SK-N-MC (cell line): ENCODE results near the gene PDCD10.

Experiments
- DNase-seq: peaks from one replicate; pipeline ENCODE4 v3.0.0-alpha.2; 2011; ENCODE audit warnings: low read depth, low spot score
- H3K27ac ChIP-seq: fragments of 200-600 bp; sonication (generic); 2 replicates; pipeline ENCODE4 v1.5.1; 2016; ENCODE audit warnings: mixed run types
- H3K36me3 ChIP-seq: fragments of 200-600 bp; sonication (generic); 2 replicates; pipeline ENCODE4 v1.6.1; 2017; ENCODE audit warnings: antibody characterized with exemption, low read length, mixed read lengths; ENCODE audit not compliant: insufficient read depth
- H3K4me3 ChIP-seq: fragments of 200-600 bp; sonication (generic); 2 replicates; pipeline ENCODE4 v1.5.1; 2016
- H3K9ac ChIP-seq: fragments of 200-600 bp; sonication (generic); 2 replicates; pipeline ENCODE4 v1.8.0; 2017; ENCODE audit warnings: mixed run types, mixed read lengths; ENCODE audit not compliant: insufficient read length
- H3K9me3 ChIP-seq: fragments of 200-600 bp; sonication (generic); 2 replicates; pipeline ENCODE4 v1.6.1; 2017; ENCODE audit warnings: low read depth, mild to moderate bottlenecking, antibody characterized with exemption, low read length, moderate library complexity, mixed read lengths
- EZH2 ChIP-seq: fragments of 200-600 bp; sonication (generic); IDR thresholded peaks from one replicate; pipeline ENCODE4 v1.6.1; 2017; ENCODE audit warnings: antibody characterized with exemption
- FOXP2 ChIP-seq: optimal IDR thresholded peaks from 2 replicates; pipeline ENCODE3; 2011; ENCODE audit warnings: mild to moderate bottlenecking, moderate library complexity; ENCODE audit not compliant: insufficient read depth; ENCODE audit errors: extremely low read length, control extremely low read depth
- POLR2AphosphoS5 ChIP-seq: IDR thresholded peaks from 2 replicates; pipeline ENCODE4 v1.6.1; 2012; ENCODE audit warnings: mild to moderate bottlenecking, low read depth, low read length, borderline replicate concordance

Gene PDCD10

GRCh38 chr3:167739190-167739810, 4.6 kb upstream of the PDCD10 start:
- Histone ChIP-seq H3K9ac (no peak overlapping the region), H3K4me3 (no peak overlapping the region), H3K27ac (no peak overlapping the region), H3K36me3 (no peaks in the 10 kb centered on the region), H3K9me3 (no peaks in the 10 kb centered on the region)
- no peak for DNase-seq
- TF ChIP-seq FOXP2 (no peak), POLR2AphosphoS5 (no peak), EZH2 (no peak)

- H3K36me3 ChIP-seq: no peaks in the 10 kb centered on the region
- no peak overlapping the region for H3K9ac ChIP-seq
- no peak for TF ChIP-seq EZH2
- no peak for TF ChIP-seq FOXP2
- TF ChIP-seq POLR2AphosphoS5: no peak
- no peaks in the 10 kb centered on the region for H3K9me3 ChIP-seq
- no peak for DNase-seq
- no peak overlapping the region for H3K27ac ChIP-seq
- no peak overlapping the region for H3K4me3 ChIP-seq
These were observed 3.3 kb upstream of the PDCD10 start for GRCh38 chr3:167738037-167738436.

GRCh38 chr3:167736997-167737396, 2.3 kb upstream of the PDCD10 start:
- Histone ChIP-seq H3K36me3 (no peaks in the 10 kb centered on the region), H3K9me3 (no peaks in the 10 kb centered on the region), H3K4me3 (peak overlapping the region; percentile 87; the same call in 1 of the 2 replicates), H3K27ac (no peak overlapping the region), H3K9ac (no peak overlapping the region)
- TF ChIP-seq EZH2: no peak
- no peak for TF ChIP-seq POLR2AphosphoS5
- TF ChIP-seq FOXP2: no peak
- no peak for DNase-seq

DNA sequence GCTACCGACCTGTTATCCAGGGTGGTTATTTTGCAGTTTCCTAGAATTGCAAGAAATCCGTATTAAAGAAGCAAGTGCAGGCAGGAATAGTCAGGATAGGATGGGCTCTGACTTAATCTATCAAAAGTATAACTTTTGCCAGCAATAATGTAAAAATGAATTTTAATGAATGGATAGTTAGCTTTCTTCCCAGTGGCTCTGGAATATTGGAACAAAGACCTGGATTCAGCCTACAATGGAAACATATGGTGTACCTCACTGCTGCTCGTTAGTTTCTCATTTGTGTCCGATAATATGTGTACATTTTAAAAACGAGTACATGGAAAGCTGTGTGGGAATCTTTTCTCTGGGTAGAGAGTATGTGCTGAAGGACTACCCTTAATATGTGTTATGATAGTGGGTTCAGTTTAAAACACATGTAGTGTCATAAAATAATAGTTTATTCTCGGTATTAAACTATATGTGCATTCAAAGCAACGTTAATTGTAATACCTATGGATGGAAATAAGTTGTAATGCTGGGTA, 1.6 kb upstream of the PDCD10 start:
- Histone ChIP-seq H3K27ac (no peak overlapping the region), H3K36me3 (no peaks in the 10 kb centered on the region), H3K9ac (peak overlapping the region; percentile 60), H3K4me3 (peak overlapping the region; percentile 87), H3K9me3 (no peaks in the 10 kb centered on the region)
- DNase-seq: no peak
- TF ChIP-seq EZH2 (no peak), POLR2AphosphoS5 (no peak), FOXP2 (no peak)

- Histone ChIP-seq H3K27ac (peak within 1 kb of the TSS; percentile 20; the same call in 1 of the 2 replicates), H3K36me3 (no peaks in the 10 kb centered on the region), H3K9ac (peak within 1 kb of the TSS; percentile 83), H3K9me3 (no peaks in the 10 kb centered on the region), H3K4me3 (peak within 1 kb of the TSS; percentile 87)
- peak; percentile 77 for DNase-seq
- no peak for TF ChIP-seq FOXP2
- TF ChIP-seq POLR2AphosphoS5: peak; percentile 69
These were observed 794 bp upstream of the PDCD10 start, which contains the start of gene SERPINI1 for GRCh38 chr3:167735233-167736138. SERPINI1 (plus strand) TSS chr3:167735721; CDS start chr3:167789129, 53,408 bp downstream.

GRCh38 chr3:167733961-167734497, 663 bp downstream of the PDCD10 start:
- TF ChIP-seq EZH2: no peak
- no peak for TF ChIP-seq POLR2AphosphoS5
- TF ChIP-seq FOXP2: no peak
- DNase-seq: no peak

DNA sequence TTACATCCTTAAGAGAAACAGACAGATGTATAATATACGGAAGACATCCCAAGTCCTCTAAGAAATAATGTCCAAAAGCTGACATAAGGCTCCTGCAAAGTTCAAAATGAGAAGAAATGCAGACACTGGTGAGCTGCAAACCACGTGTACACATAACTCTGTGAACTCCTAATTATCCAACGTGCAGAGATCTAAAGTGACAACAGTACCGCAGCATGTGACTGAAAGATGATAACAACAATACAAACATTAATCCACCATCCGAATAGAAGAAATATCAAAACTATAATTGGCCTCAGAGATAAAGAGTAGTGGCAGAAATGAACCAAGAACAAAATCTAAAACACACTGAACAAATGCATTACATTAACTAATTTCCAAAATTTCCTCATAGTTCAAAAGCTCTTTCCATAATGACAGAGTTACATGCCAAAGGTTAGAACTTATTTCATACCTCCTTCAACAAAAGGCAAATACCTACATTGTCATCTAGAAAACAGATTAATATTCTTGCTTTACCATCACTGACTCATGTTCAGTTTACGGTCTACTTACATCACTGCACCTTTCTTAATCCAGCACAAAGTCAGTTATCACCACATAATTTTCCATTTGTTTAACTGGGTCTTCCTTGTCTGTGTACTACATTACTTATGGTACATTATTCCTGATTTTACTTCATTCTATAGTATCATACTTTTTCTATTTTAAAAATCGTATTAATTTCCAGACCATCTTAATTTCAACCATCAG, 2.2 kb downstream of the PDCD10 start:
- Histone ChIP-seq H3K9me3 (no peaks in the 10 kb centered on the region), H3K4me3 (peak overlapping the region; percentile 87; the same call in 1 of the 2 replicates), H3K27ac (no peak overlapping the region), H3K9ac (peak overlapping the region; percentile 83), H3K36me3 (no peaks in the 10 kb centered on the region)
- no peak for DNase-seq
- no peak for TF ChIP-seq FOXP2
- TF ChIP-seq EZH2: no peak
- TF ChIP-seq POLR2AphosphoS5: no peak

More at GRCh38 chr3:167733961-167734497, 663 bp downstream of the PDCD10 start:
- Histone ChIP-seq H3K9me3 (no peaks in the 10 kb centered on the region), H3K4me3 (peak overlapping the region; percentile 87), H3K27ac (no peak overlapping the region), H3K36me3 (no peaks in the 10 kb centered on the region), H3K9ac (peak overlapping the region; percentile 83)
